HS-27A (cell line): ENCODE data around the gene NGEF.

Experiments
- DNase-seq: peaks from one replicate; pipeline ENCODE4 v3.0.0-alpha.2; 2012; ENCODE audit warnings: low read depth, missing footprints

Gene NGEF

GRCh38 chr2:233044974-233045605 is 32.0 kb upstream of the NGEF start:
- no peak for DNase-seq

GRCh38 chr2:233042549-233042948 is 29.5 kb upstream of the NGEF start:
- DNase-seq: no peak

GRCh38 chr2:233041722-233042323 is 28.8 kb upstream of the NGEF start:
- DNase-seq: no peak

GRCh38 chr2:233040571-233040970 is 27.5 kb upstream of the NGEF start:
- no peak for DNase-seq

GRCh38 chr2:233039846-233040530 is 26.9 kb upstream of the NGEF start:
- DNase-seq: no peak

GRCh38 chr2:233039212-233039845 is 26.3 kb upstream of the NGEF start:
- DNase-seq: no peak

GRCh38 chr2:233037078-233037477 is 24.0 kb upstream of the NGEF start:
- no peak for DNase-seq

- DNase-seq: no peak
These were observed 23.2 kb upstream of the NGEF start for GRCh38 chr2:233036162-233036838.

GRCh38 chr2:233035426-233036161 is 22.5 kb upstream of the NGEF start:
- no peak for DNase-seq

GRCh38 chr2:233034091-233034882 is 21.2 kb upstream of the NGEF start:
- no peak for DNase-seq

GRCh38 chr2:233033672-233034071 is 20.6 kb upstream of the NGEF start:
- no peak for DNase-seq

GRCh38 chr2:233032551-233033320 is 19.7 kb upstream of the NGEF start, which contains the start of gene NEU2:
Gene NEU2, plus strand, starts transcription at chr2:233032672. Its CDS starts 0 bp downstream, at chr2:233032672.
- no peak for DNase-seq

GRCh38 chr2:233031556-233032500 is 18.8 kb upstream of the NGEF start:
- DNase-seq: no peak

- peak; percentile 55 for DNase-seq
These were observed 16.3 kb upstream of the NGEF start for GRCh38 chr2:233029321-233029720.

GRCh38 chr2:233026198-233026813 is 13.2 kb upstream of the NGEF start:
- peak; percentile 31 for DNase-seq

- DNase-seq: no peak
These were observed 12.7 kb upstream of the NGEF start for GRCh38 chr2:233025706-233026105.

GRCh38 chr2:233023761-233024410 is 10.8 kb upstream of the NGEF start:
- DNase-seq: no peak
